ENCODE measurements around the gene CACNA1H. TPM values are rescaled to one million over a fixed set of nuclear protein-coding genes. Genes with fewer than 3 reads are reported as not detected.

The CACNA1H gene
- total RNA-seq, 3 donors from 2014 or later (not counting 1 experiment from before 2014, with no cell fraction given), result 1.1 to 1.5 (median 1.3) TPM

- no peak overlapping the region for H3K27ac Mint-ChIP-seq
- Histone ChIP-seq H3K27ac (ENCODE audit: low read length) (no peak overlapping the region), H3K36me3 (ENCODE audit: control insufficient read depth, insufficient read depth, low read length) (no peaks in the 10 kb centered on the region), H3K9me3 (ENCODE audit: control insufficient read depth, insufficient read depth, low read length) (no peaks in the 10 kb centered on the region), H3K4me1 (ENCODE audit: control insufficient read depth, insufficient read depth, low read length) (no peaks in the 10 kb centered on the region), H3K4me3 (ENCODE audit: low read length) (no peak overlapping the region), H3K27me3 (ENCODE audit: control insufficient read depth, insufficient read depth, low read length) (no peaks in the 10 kb centered on the region)
- ATAC-seq (no peak), DNase-seq (no peak)
- no peaks in the 10 kb centered on the region for H3K27me3 Mint-ChIP-seq (ENCODE audit: low read depth in 2 of 2)
- 85% methylated on average over 18 of the region's 18 CpGs for WGBS (ENCODE audit: insufficient coverage)
- intact Hi-C loops (cut with micrococcal nuclease), result no loop called here
- H3K9me3 Mint-ChIP-seq, result no peaks in the 10 kb centered on the region
- H3K4me3 Mint-ChIP-seq, result no peak overlapping the region
- no peaks in the 10 kb centered on the region for H3K36me3 Mint-ChIP-seq
- no peak for TF ChIP-seq CTCF (IDR thresholded peaks at IDR 0.05)
- H3K4me1 Mint-ChIP-seq, result no peaks in the 10 kb centered on the region
Measured at GRCh38 chr16:1124291-1124690, 28.6 kb upstream of the CACNA1H start.

DNA sequence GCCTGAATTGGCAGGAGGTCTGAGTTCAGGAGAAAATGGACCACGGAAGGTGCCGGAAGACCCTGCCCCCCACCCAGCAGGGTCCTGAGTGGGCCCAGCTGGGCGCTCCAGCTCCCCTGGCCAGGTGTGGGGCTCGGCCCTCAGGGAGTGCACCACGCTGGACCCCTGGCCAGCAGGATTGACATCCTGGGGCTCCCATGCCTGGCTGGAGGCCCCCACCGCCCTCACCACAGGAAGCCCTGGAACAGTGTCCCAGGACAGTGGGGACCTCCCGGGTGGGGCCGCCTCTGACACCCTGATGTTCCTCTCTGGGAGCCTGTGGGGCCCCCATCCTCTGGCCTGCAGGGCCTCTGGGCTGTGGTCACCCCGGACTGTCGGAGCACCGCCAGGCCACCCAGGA is 28.1 kb upstream of the CACNA1H start:
- TF ChIP-seq CTCF (IDR thresholded peaks at IDR 0.05), result no peak
- no peaks in the 10 kb centered on the region for H3K36me3 ChIP-seq (ENCODE audit: control insufficient read depth, insufficient read depth, low read length)
- Mint-ChIP-seq H3K4me1 (no peaks in the 10 kb centered on the region), H3K27me3 (ENCODE audit: low read depth in 2 of 2) (no peaks in the 10 kb centered on the region), H3K36me3 (no peaks in the 10 kb centered on the region), H3K4me3 (no peak overlapping the region), H3K27ac (no peak overlapping the region), H3K9me3 (no peaks in the 10 kb centered on the region)
- WGBS (ENCODE audit: insufficient coverage), result 84% methylated on average over 11 of the region's 11 CpGs
- no peak for ATAC-seq
- DNase-seq, result no peak
- H3K9me3 ChIP-seq (ENCODE audit: control insufficient read depth, insufficient read depth, low read length), result no peaks in the 10 kb centered on the region
- intact Hi-C loops (cut with micrococcal nuclease), result no loop called here
- H3K4me1 ChIP-seq (ENCODE audit: control insufficient read depth, insufficient read depth, low read length), result no peaks in the 10 kb centered on the region
- no peak overlapping the region for H3K27ac ChIP-seq (ENCODE audit: low read length)
- H3K27me3 ChIP-seq (ENCODE audit: control insufficient read depth, insufficient read depth, low read length), result no peaks in the 10 kb centered on the region
- no peak overlapping the region for H3K4me3 ChIP-seq (ENCODE audit: low read length)

DNA sequence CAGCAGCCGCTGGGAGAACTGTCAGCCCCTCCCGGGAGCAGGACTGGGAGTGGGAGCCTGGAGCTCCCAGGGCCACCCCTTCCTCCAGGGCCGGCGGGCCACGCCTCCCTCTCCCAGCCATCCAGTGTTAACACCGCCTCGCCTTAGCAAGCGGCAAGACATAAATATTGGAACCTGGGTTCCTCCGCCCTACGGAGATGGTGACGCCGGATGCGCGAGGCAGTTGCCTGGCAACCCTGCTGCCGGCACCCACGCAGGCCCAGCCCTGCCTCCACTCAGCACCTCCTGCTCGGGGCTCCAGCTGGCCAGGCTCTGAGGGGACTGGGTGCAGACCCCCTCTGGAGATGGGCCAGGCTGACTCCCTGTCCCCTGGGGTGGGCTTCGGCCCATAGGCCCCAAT is 27.4 kb upstream of the CACNA1H start:
- 43% methylated on average over 18 of the region's 18 CpGs for WGBS (ENCODE audit: insufficient coverage)
- H3K27ac Mint-ChIP-seq, result no peak overlapping the region
- ATAC-seq (no peak), DNase-seq (peak in 1 of 2 donors; percentile 26)
- Histone ChIP-seq H3K27ac (ENCODE audit: low read length) (no peak overlapping the region), H3K4me1 (ENCODE audit: control insufficient read depth, insufficient read depth, low read length) (no peaks in the 10 kb centered on the region), H3K36me3 (ENCODE audit: control insufficient read depth, insufficient read depth, low read length) (no peaks in the 10 kb centered on the region), H3K9me3 (ENCODE audit: control insufficient read depth, insufficient read depth, low read length) (no peaks in the 10 kb centered on the region), H3K27me3 (ENCODE audit: control insufficient read depth, insufficient read depth, low read length) (no peaks in the 10 kb centered on the region), H3K4me3 (ENCODE audit: low read length) (no peak overlapping the region)
- intact Hi-C loops (cut with micrococcal nuclease), result no loop called here
- no peak overlapping the region for H3K4me3 Mint-ChIP-seq
- H3K36me3 Mint-ChIP-seq, result no peaks in the 10 kb centered on the region
- no peak for TF ChIP-seq CTCF (IDR thresholded peaks at IDR 0.05)
- H3K27me3 Mint-ChIP-seq (ENCODE audit: low read depth in 2 of 2), result no peaks in the 10 kb centered on the region
- H3K9me3 Mint-ChIP-seq, result no peaks in the 10 kb centered on the region
- no peaks in the 10 kb centered on the region for H3K4me1 Mint-ChIP-seq

GRCh38 chr16:1126044-1126443 is 26.9 kb upstream of the CACNA1H start:
- Mint-ChIP-seq H3K36me3 (no peaks in the 10 kb centered on the region), H3K4me1 (no peaks in the 10 kb centered on the region), H3K4me3 (no peak overlapping the region), H3K9me3 (no peaks in the 10 kb centered on the region), H3K27me3 (ENCODE audit: low read depth in 2 of 2) (no peaks in the 10 kb centered on the region), H3K27ac (no peak overlapping the region)
- no peak for TF ChIP-seq CTCF (IDR thresholded peaks at IDR 0.05)
- ATAC-seq (no peak), DNase-seq (no peak)
- WGBS (ENCODE audit: insufficient coverage), result 60% methylated on average over 17 of the region's 17 CpGs
- Histone ChIP-seq H3K27ac (ENCODE audit: low read length) (no peak overlapping the region), H3K9me3 (ENCODE audit: control insufficient read depth, insufficient read depth, low read length) (no peaks in the 10 kb centered on the region), H3K4me1 (ENCODE audit: control insufficient read depth, insufficient read depth, low read length) (no peaks in the 10 kb centered on the region), H3K36me3 (ENCODE audit: control insufficient read depth, insufficient read depth, low read length) (no peaks in the 10 kb centered on the region), H3K27me3 (ENCODE audit: control insufficient read depth, insufficient read depth, low read length) (no peaks in the 10 kb centered on the region), H3K4me3 (ENCODE audit: low read length) (no peak overlapping the region)
- intact Hi-C loops (cut with micrococcal nuclease), result no loop called here

Data from natural killer cell (primary cell).